Prostate gland (tissue), 2 donors: Measurements from ENCODE around the gene PIM2. TPM values are rescaled to one million over a fixed set of nuclear protein-coding genes. Genes with fewer than 3 reads are reported as not detected.
A peak's percentile ranks its signal among the peaks of the same experiment; 100 is the strongest.

Experiments used
- DNase-seq: peaks from one replicate; pipeline ENCODE4 v3.0.0-alpha.2; 2019; ENCODE audit warnings: low spot score
- H3K27ac ChIP-seq, 2 donors: fragments of 200-600 bp; sonication (generic); 2 replicates each; pipeline ENCODE4 v1.5.1; 2017 to 2019
- H3K27me3 ChIP-seq: fragments of 200-600 bp; sonication (generic); replicated peaks from 2 replicates; pipeline ENCODE4 v1.5.1; 2019; ENCODE audit not compliant: insufficient read depth
- H3K36me3 ChIP-seq, 2 donors: fragments of 200-600 bp; sonication (generic); 1 replicate in 1 of 2; 2 replicates in 1 of 2; pipeline versions ENCODE4 v1.5.1 to v1.8.1; 2017 to 2019
- H3K4me1 ChIP-seq: fragments of 200-600 bp; sonication (generic); replicated peaks from 2 replicates; pipeline ENCODE4 v1.5.1; 2019
- H3K4me3 ChIP-seq, 2 donors: fragments of 200-600 bp; sonication (generic); 2 replicates each; pipeline ENCODE4 v1.5.1; 2017 to 2019
- H3K9me3 ChIP-seq: fragments of 200-600 bp; sonication (generic); 2 replicates; pipeline ENCODE4 v1.5.1; 2017
- POLR2A ChIP-seq: fragments of 450-650 bp; IDR thresholded peaks from one replicate; pipeline ENCODE4 v1.6.1; 2016; ENCODE audit warnings: antibody characterized with exemption, mild to moderate bottlenecking
- POLR2AphosphoS5 ChIP-seq: sonication (generic); formaldehyde crosslinking; IDR thresholded peaks from one replicate; pipeline ENCODE4 v1.6.1; 2017; ENCODE audit warnings: antibody characterized with exemption
- WGBS: methylation state at CpG from one replicate; pipeline ENCODE4 v1.1.5; 2018; 5-methylcytosine and 5-hydroxymethylcytosine counted together
- intact Hi-C: fragments of 100-400 bp; cut with DNase I; formaldehyde crosslinking; loops from one replicate; pipeline ENCODE4 v1.14.2; 2022
- total RNA-seq, 2 donors: library from RNA; depleted of rRNA; stranded (reverse); fragments of >200 nt; gene quantifications; one replicate each; pipeline ENCODE4 v1.1.0, GENCODE V29; 2016
- TF ChIP-seq, protein P1 (sequence below), 4 experiments: fragments of 200-600 bp in 2 of 4; fragments of 450-650 bp in 2 of 4; sonication (generic) in 2 of 4; IDR thresholded peaks; 1 replicate in 3 of 4; 2 replicates in 1 of 4; pipeline ENCODE4 v1.5.1; 2016 to 2019; ENCODE audit warnings: antibody characterized with exemption in 4 of 4, mild to moderate bottlenecking in 2 of 4, moderate library complexity in 2 of 4

PIM2 gene
- total RNA-seq, 2 donors from 2014 or later: 12.1 to 23.5 TPM

DNA sequence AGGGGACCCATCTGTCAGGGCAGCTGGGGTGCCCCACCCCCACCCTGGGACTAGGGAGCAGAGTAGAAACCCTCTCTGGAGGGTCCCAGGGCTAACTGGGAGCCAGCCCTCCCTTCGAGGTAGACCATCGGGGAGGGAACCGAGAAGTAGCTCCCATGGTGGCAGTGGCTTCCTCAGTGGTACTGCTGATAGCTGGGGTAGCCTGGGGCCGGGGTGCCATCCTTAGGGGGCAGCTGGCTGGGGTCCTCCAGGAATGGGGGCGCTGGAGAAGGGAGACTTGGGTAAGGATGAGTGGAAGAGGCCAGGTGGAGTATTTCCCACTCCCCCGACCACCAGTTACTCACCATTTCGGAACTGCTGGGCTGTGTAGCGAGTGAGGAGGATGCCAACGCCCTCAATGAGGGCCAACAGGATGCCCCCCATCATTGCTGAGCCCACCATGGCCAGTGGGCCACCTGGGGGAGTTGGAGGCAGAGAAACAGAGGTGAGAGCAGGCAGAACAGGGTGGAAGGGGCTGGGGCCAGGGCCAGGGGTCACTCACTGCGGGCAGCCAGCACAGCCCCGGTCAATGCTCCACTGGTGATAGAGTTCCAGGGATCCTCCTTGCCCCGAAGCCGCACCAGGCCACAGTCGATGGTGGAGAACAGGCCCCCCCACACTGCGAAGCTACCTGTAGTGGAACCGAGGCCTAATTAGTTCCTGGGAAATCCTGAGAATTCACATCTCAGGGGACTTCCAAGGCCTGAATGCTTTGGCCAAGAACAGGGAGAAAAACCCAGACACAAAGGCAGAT is 25.1 kb downstream of the PIM2 start:
- WGBS: 92% methylated on average over 10 of the region's 16 CpGs
- Histone ChIP-seq H3K36me3 (no peaks in the 10 kb centered on the region), H3K4me1 (no peaks in the 10 kb centered on the region), H3K27ac (no peak overlapping the region), H3K27me3 (no peaks in the 10 kb centered on the region), H3K4me3 (no peak overlapping the region), H3K9me3 (no peaks in the 10 kb centered on the region)
- TF ChIP-seq POLR2AphosphoS5: no peak
- TF ChIP-seq POLR2A: no peak
- TF ChIP-seq, protein P1, sequence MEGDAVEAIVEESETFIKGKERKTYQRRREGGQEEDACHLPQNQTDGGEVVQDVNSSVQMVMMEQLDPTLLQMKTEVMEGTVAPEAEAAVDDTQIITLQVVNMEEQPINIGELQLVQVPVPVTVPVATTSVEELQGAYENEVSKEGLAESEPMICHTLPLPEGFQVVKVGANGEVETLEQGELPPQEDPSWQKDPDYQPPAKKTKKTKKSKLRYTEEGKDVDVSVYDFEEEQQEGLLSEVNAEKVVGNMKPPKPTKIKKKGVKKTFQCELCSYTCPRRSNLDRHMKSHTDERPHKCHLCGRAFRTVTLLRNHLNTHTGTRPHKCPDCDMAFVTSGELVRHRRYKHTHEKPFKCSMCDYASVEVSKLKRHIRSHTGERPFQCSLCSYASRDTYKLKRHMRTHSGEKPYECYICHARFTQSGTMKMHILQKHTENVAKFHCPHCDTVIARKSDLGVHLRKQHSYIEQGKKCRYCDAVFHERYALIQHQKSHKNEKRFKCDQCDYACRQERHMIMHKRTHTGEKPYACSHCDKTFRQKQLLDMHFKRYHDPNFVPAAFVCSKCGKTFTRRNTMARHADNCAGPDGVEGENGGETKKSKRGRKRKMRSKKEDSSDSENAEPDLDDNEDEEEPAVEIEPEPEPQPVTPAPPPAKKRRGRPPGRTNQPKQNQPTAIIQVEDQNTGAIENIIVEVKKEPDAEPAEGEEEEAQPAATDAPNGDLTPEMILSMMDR (IDR thresholded peaks at IDR 0.05): no peak
- intact Hi-C loops: no loop called here
- no peak for DNase-seq

- intact Hi-C loops: no loop called here
- Histone ChIP-seq H3K9me3 (no peaks in the 10 kb centered on the region), H3K4me3 (no peak overlapping the region), H3K27ac (no peak overlapping the region), H3K4me1 (no peaks in the 10 kb centered on the region), H3K27me3 (no peaks in the 10 kb centered on the region), H3K36me3 (no peaks in the 10 kb centered on the region)
- 90% methylated on average over 4 of the region's 4 CpGs for WGBS
- DNase-seq: no peak
- TF ChIP-seq POLR2AphosphoS5: no peak
- TF ChIP-seq, protein P1 (IDR thresholded peaks at IDR 0.05): no peak
- no peak for TF ChIP-seq POLR2A
These were observed 25.9 kb downstream of the PIM2 start for GRCh38 chrX:48892896-48893295.

- Histone ChIP-seq H3K9me3 (no peaks in the 10 kb centered on the region), H3K36me3 (no peaks in the 10 kb centered on the region), H3K27me3 (no peaks in the 10 kb centered on the region), H3K27ac (peak overlapping the region; percentile 75 to 81), H3K4me1 (no peaks in the 10 kb centered on the region), H3K4me3 (peak overlapping the region; percentile 48 to 51)
- 2% methylated on average over 32 of the region's 68 CpGs for WGBS
- DNase-seq: peak; percentile 81
- TF ChIP-seq POLR2AphosphoS5 (peak; percentile 78), POLR2A (peak; percentile 39)
- TF ChIP-seq, protein P1 (IDR thresholded peaks at IDR 0.05): peak in 3 of 4 experiments; percentile 46 to 73 (median 60)
- intact Hi-C loops: no loop called here
These were observed 27.2 kb downstream of the PIM2 start for GRCh38 chrX:48891402-48892288.

- Histone ChIP-seq H3K36me3 (no peaks in the 10 kb centered on the region), H3K9me3 (no peaks in the 10 kb centered on the region), H3K27ac (peak overlapping the region; percentile 75 to 81), H3K27me3 (no peaks in the 10 kb centered on the region), H3K4me3 (peak overlapping the region; percentile 48 to 51), H3K4me1 (no peaks in the 10 kb centered on the region)
- DNase-seq: no peak
- 0% methylated on average over 5 of the region's 35 CpGs for WGBS
- intact Hi-C loops: no loop called here
- TF ChIP-seq, protein P1 (IDR thresholded peaks at IDR 0.05): no peak
- TF ChIP-seq POLR2A: no peak
- no peak for TF ChIP-seq POLR2AphosphoS5
These were observed 27.9 kb downstream of the PIM2 start for GRCh38 chrX:48890934-48891401.
